ENCODE data around the gene D2HGDH.

- TF ChIP-seq POLR2A (IDR thresholded peaks at IDR 0.05) (no peak), CTCF (IDR thresholded peaks at IDR 0.05) (no peak)
Observed at GRCh38 chr2:241816431-241817121, 82.1 kb downstream of the D2HGDH start.
